Eye (tissue), 1 donor: ENCODE results near the gene PI4K2B.
"Not testable (repeated sequence)": the region's sequence is repeated elsewhere in the genome, so short reads cannot be mapped to it uniquely, and the experiment has no call there.

Experiments used
- DNase-seq: peaks from one replicate; pipeline ENCODE4 v3.0.0-alpha.2; 2015

The PI4K2B gene

GRCh38 chr4:25233737-25234389, at the start of gene PI4K2B:
TSS of gene PI4K2B (plus strand) at chr4:25234033. CDS start at chr4:25234164, 131 bp downstream.
- DNase-seq = peak; percentile 95

- no peak for DNase-seq
Observed at GRCh38 chr4:25184056-25184455, 49.8 kb upstream of the PI4K2B start.

- no peak for DNase-seq
Observed at GRCh38 chr4:25190407-25190806, 43.4 kb upstream of the PI4K2B start.

- DNase-seq = no peak
Observed at GRCh38 chr4:25198713-25199112, 35.1 kb upstream of the PI4K2B start.

- DNase-seq = no peak
Observed at GRCh38 chr4:25207997-25208396, 25.8 kb upstream of the PI4K2B start.

- no peak for DNase-seq
Observed at GRCh38 chr4:25209702-25210101, 24.1 kb upstream of the PI4K2B start.

- DNase-seq = no peak
Observed at GRCh38 chr4:25211721-25212120, 22.1 kb upstream of the PI4K2B start.

- DNase-seq = no peak
Observed at GRCh38 chr4:25212822-25213221, 21.0 kb upstream of the PI4K2B start.

- DNase-seq = no peak
Observed at GRCh38 chr4:25213347-25213979, 20.4 kb upstream of the PI4K2B start.

- not testable (repeated sequence) for DNase-seq
Observed at GRCh38 chr4:25214750-25215149, 19.1 kb upstream of the PI4K2B start.

GRCh38 chr4:25215511-25215910, 18.3 kb upstream of the PI4K2B start:
- DNase-seq = no peak

GRCh38 chr4:25221377-25221776, 12.5 kb upstream of the PI4K2B start:
- no peak for DNase-seq

GRCh38 chr4:25223802-25224375, 9.9 kb upstream of the PI4K2B start:
- peak; percentile 71 for DNase-seq

- DNase-seq = no peak
Observed at GRCh38 chr4:25229804-25230203, 4.0 kb upstream of the PI4K2B start.

- DNase-seq = no peak
Observed at GRCh38 chr4:25233194-25233593, 639 bp upstream of the PI4K2B start.

- DNase-seq = peak; percentile 87
Observed at GRCh38 chr4:25234390-25235370, 847 bp downstream of the PI4K2B start.

GRCh38 chr4:25235401-25235800, 1.6 kb downstream of the PI4K2B start:
- no peak for DNase-seq

- not testable (repeated sequence) for DNase-seq
Observed at GRCh38 chr4:25236030-25236429, 2.2 kb downstream of the PI4K2B start.

GRCh38 chr4:25236971-25237370, 3.1 kb downstream of the PI4K2B start:
- DNase-seq = no peak

- no peak for DNase-seq
Observed at GRCh38 chr4:25238052-25238451, 4.2 kb downstream of the PI4K2B start.

GRCh38 chr4:25239528-25239927, 5.7 kb downstream of the PI4K2B start:
- DNase-seq = not testable (repeated sequence)

- DNase-seq = not testable (repeated sequence)
Observed at GRCh38 chr4:25240754-25241210, 6.9 kb downstream of the PI4K2B start.

- not testable (repeated sequence) for DNase-seq
Observed at GRCh38 chr4:25242195-25242594, 8.4 kb downstream of the PI4K2B start.
